GM13976 (cell line): ENCODE measurements around the gene TRPV6.

Experiments
- DNase-seq: peaks from one replicate; pipeline ENCODE4 v3.0.0; 2012; ENCODE audit warnings: low spot score
- CTCF ChIP-seq: IDR thresholded peaks from 2 replicates; pipeline ENCODE4 v1.5.1; 2012; ENCODE audit warnings: borderline replicate concordance, mild to moderate bottlenecking; ENCODE audit not compliant: insufficient read depth; ENCODE audit errors: extremely low read depth, missing control alignments, control extremely low read depth
- in situ Hi-C: fragments of 300-500 bp; cut with MboI; formaldehyde crosslinking; loops from one replicate; pipeline ENCODE4 v1.12.0; 2022; ENCODE audit warnings: low sequenced_read_pairs, mixed read lengths, inconsistent platforms; ENCODE audit not compliant: unreplicated experiment

The TRPV6 gene

GRCh38 chr7:142885311-142886230 is at the start of gene TRPV6:
Gene TRPV6, minus strand, starts transcription at chr7:142885745.
- no peak for TF ChIP-seq CTCF
- DNase-seq: no peak
- in situ Hi-C loops: no loop called here

DNA sequence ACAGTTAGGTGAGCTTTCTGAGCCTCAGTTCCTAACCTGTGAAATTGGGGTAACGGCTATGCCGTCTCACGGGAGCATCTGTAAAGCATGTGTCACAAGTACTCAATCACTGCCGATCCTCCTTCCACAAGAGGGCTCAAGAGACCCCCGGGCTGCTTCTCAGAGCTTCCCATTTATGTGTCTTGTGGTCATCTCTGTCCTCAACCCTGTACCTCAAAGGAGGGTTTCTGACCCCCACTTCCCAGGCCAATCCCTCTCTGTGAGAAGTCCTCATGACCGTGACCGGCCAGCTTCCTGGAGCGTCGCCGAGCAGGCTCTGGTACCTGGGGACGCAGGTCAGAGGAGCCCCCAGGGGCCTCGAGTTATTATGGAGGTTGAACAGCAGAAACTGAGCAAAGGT is 48.5 kb upstream of the TRPV6 start:
- DNase-seq: no peak
- TF ChIP-seq CTCF: no peak
- in situ Hi-C loops: no loop called here

DNA sequence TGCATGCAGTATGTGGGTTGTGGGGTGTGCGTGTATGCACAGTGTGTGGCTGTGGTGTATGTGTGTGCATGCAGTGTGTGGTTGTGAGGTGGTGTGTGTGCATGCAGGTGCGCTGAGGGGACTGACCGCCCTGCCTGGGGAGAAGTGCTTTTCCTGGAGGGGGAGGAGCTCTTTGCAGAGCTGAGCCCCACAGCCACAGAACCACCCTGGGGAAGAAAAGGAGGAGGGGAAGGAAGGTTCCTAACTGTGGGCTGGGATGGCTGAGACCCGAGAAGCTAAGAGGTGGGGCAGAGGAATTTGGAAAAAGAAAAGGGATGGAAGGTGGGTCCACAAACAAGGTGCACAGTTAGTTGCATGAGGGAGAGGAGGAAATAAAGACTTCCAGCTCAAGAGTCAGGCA is 48.1 kb upstream of the TRPV6 start, which contains the start of gene TRPV5:
Gene TRPV5, minus strand, starts transcription at position 123 of the 400 bp plus-strand sequence. CDS start 287 bp downstream, outside the sequence.
- in situ Hi-C loops: no loop called here
- no peak for DNase-seq
- no peak for TF ChIP-seq CTCF

DNA sequence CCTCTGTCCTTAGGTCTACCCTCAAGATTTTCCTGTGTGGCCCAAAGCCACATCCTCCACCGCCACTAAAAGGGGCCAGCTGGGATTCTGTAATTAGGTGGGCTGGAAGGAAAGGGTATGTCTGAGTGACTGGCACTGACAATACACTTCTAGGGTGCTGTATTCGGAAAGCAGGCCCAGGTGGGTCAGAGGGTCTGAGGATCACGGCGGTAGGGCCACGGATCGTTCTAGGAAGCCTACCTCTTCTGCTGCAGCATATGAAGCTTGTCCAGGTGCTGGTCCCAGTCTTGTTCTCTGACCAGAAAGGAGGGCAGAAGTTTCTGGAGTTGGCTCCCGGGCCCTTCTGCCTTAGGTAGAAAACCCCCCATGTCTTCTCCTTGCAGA is 47.5 kb upstream of the TRPV6 start:
- TF ChIP-seq CTCF: no peak
- no peak for DNase-seq
- in situ Hi-C loops: no loop called here

DNA sequence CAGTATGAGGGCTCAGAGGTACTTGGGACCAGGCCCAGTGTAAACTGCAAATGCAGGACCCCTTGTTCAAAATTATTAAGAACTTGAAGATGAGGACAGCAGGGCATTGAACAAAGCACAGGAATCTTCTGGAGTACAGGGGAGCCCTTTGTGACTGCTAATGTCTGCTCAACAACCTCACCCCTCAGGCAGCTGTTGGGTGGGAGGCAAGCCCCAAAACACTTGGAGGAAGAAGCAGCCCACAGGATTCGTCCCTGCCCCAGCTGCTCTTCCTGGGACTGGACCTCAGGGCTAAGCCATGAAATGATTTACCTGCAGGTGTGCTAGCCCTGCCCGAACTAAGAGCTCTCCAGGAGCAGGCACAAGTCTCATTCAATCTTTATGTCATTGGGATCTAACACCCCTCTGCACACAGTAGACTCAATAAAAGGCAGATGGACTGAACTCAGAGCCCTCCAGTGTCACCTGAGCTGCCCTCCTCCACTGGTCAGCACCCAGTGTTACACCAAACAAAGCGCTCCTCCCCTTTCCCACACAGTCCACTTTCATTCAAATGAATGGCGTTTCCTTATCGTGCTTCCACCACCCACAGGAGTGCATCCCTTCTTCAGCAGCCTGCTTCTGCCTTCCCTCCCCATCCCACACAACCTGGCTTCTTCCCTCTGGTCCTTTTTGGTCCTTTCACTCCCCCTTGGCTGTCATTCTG is 47.0 kb upstream of the TRPV6 start:
- in situ Hi-C loops: no loop called here
- TF ChIP-seq CTCF: no peak
- no peak for DNase-seq

GRCh38 chr7:142930126-142930730 is 44.7 kb upstream of the TRPV6 start:
- DNase-seq: no peak
- no peak for TF ChIP-seq CTCF
- in situ Hi-C loops: no loop called here
